Peyer's patch (tissue), 4 donors: Measurements from ENCODE around the gene ACSS1. TPM values are rescaled to one million over a fixed set of nuclear protein-coding genes. Genes with fewer than 3 reads are reported as not detected.

Source experiments
- DNase-seq, 3 donors: peaks; one replicate each; pipeline ENCODE4 v3.0.0-alpha.2; 2017 to 2019
- H3K27ac ChIP-seq, 4 donors: fragments of 200-600 bp; sonication (generic); one replicate each; pipeline ENCODE4 v1.5.1; 2016 to 2019
- H3K27me3 ChIP-seq, 2 donors: fragments of 200-600 bp; sonication (generic); one replicate each; pipeline ENCODE4 v1.5.1; 2019
- H3K36me3 ChIP-seq, 3 donors: fragments of 200-600 bp; sonication (generic); one replicate each; pipeline ENCODE4 v1.5.1; 2016 to 2019
- H3K4me1 ChIP-seq, 4 donors: fragments of 200-600 bp; sonication (generic); one replicate each; pipeline ENCODE4 v1.5.1; 2016 to 2019
- H3K4me3 ChIP-seq, 4 donors: fragments of 200-600 bp; sonication (generic); 1 replicate in 3 of 4; 2 replicates in 1 of 4; pipeline ENCODE4 v1.5.1; 2016 to 2019; ENCODE audit warnings: mild to moderate bottlenecking in 1 of 4
- H3K9me3 ChIP-seq, 4 donors: fragments of 200-600 bp; sonication (generic); one replicate each; pipeline ENCODE4 v1.5.1; 2016 to 2019; ENCODE audit warnings: mild to moderate bottlenecking in 1 of 4
- CTCF ChIP-seq, 6 experiments: fragments of 450-650 bp in 4 of 6; fragments of 200-600 bp in 2 of 6; sonication (generic) in 1 of 6; IDR thresholded peaks; one replicate each; pipeline ENCODE4 v1.5.1; 2017 to 2019; ENCODE audit warnings: antibody characterized with exemption in 6 of 6, mild to moderate bottlenecking in 3 of 6, moderate library complexity in 1 of 6
- POLR2A ChIP-seq, 2 donors: fragments of 450-650 bp; IDR thresholded peaks; one replicate each; pipeline ENCODE4 v1.5.1; 2017; ENCODE audit warnings: antibody characterized with exemption in 2 of 2, mild to moderate bottlenecking in 2 of 2, moderate library complexity in 2 of 2
- total RNA-seq, 4 donors: library from RNA; depleted of rRNA; stranded (reverse); fragments of >200 nt; gene quantifications; one replicate each; pipeline ENCODE4 v1.1.0, GENCODE V29; 2016

Gene ACSS1
- total RNA-seq, 4 donors from 2014 or later, result 49.5 to 160 (median 134) TPM

- H3K9me3 ChIP-seq, result no peaks in the 10 kb centered on the region
- H3K4me1 ChIP-seq, result no peaks in the 10 kb centered on the region
- H3K27me3 ChIP-seq, result no peaks in the 10 kb centered on the region
- peak in 2 of 3 donors; percentile 60 to 82 for DNase-seq
- no peak overlapping the region for H3K4me3 ChIP-seq
- H3K27ac ChIP-seq, result peak overlapping the region in 1 of 4 donors; percentile 42
- no peak for TF ChIP-seq CTCF (IDR thresholded peaks at IDR 0.05)
- TF ChIP-seq POLR2A (IDR thresholded peaks at IDR 0.05), result no peak
- no peaks in the 10 kb centered on the region for H3K36me3 ChIP-seq
These were observed 32.8 kb upstream of the ACSS1 start for GRCh38 chr20:25090492-25091429.

- DNase-seq, result no peak
- Histone ChIP-seq H3K4me3 (no peak overlapping the region), H3K27ac (no peak overlapping the region), H3K9me3 (no peaks in the 10 kb centered on the region), H3K36me3 (no peaks in the 10 kb centered on the region), H3K4me1 (no peaks in the 10 kb centered on the region), H3K27me3 (peaks cover 0 to 8% of the 10 kb centered on the region in 2 donors)
- TF ChIP-seq POLR2A (IDR thresholded peaks at IDR 0.05) (no peak), CTCF (IDR thresholded peaks at IDR 0.05) (no peak)
These were observed 31.7 kb upstream of the ACSS1 start for GRCh38 chr20:25089662-25090061.

- H3K4me3 ChIP-seq, result no peak overlapping the region
- H3K9me3 ChIP-seq, result no peaks in the 10 kb centered on the region
- no peak for DNase-seq
- H3K27ac ChIP-seq, result no peak overlapping the region
- H3K27me3 ChIP-seq, result peaks cover 0 to 13% of the 10 kb centered on the region in 2 donors
- H3K36me3 ChIP-seq, result no peaks in the 10 kb centered on the region
- TF ChIP-seq POLR2A (IDR thresholded peaks at IDR 0.05) (no peak), CTCF (IDR thresholded peaks at IDR 0.05) (no peak)
- H3K4me1 ChIP-seq, result no peaks in the 10 kb centered on the region
These were observed 31.2 kb upstream of the ACSS1 start for GRCh38 chr20:25089096-25089495.

GRCh38 chr20:25088267-25088666 is 30.3 kb upstream of the ACSS1 start:
- no peak overlapping the region for H3K27ac ChIP-seq
- H3K27me3 ChIP-seq, result peaks cover 0 to 22% of the 10 kb centered on the region in 2 donors
- H3K9me3 ChIP-seq, result no peaks in the 10 kb centered on the region
- H3K36me3 ChIP-seq, result no peaks in the 10 kb centered on the region
- DNase-seq, result no peak
- no peak overlapping the region for H3K4me3 ChIP-seq
- TF ChIP-seq CTCF (IDR thresholded peaks at IDR 0.05) (no peak), POLR2A (IDR thresholded peaks at IDR 0.05) (no peak)
- H3K4me1 ChIP-seq, result peaks cover 0 to 2% (median 0%) of the 10 kb centered on the region in 4 donors

GRCh38 chr20:25087186-25087929 is 29.4 kb upstream of the ACSS1 start:
- no peaks in the 10 kb centered on the region for H3K36me3 ChIP-seq
- peaks cover 0 to 4% (median 0%) of the 10 kb centered on the region in 4 donors for H3K4me1 ChIP-seq
- DNase-seq, result no peak
- H3K27me3 ChIP-seq, result peaks cover 0 to 26% of the 10 kb centered on the region in 2 donors
- H3K9me3 ChIP-seq, result no peaks in the 10 kb centered on the region
- no peak overlapping the region for H3K4me3 ChIP-seq
- no peak for TF ChIP-seq POLR2A (IDR thresholded peaks at IDR 0.05)
- TF ChIP-seq CTCF (IDR thresholded peaks at IDR 0.05), result no peak
- no peak overlapping the region for H3K27ac ChIP-seq
